H1 (cell line): ENCODE data around the gene SPRR4. TPM values are rescaled to one million over a fixed set of nuclear protein-coding genes. Genes with fewer than 3 reads are reported as not detected.

Experiments
- polyA plus RNA-seq, 7 experiments: library from polyadenylated mRNA; depleted of rRNA in 3 of 7; stranded (reverse) in 5 of 7; unstranded in 2 of 7; fragments of >200 nt in 5 of 7; fragments of 200-250 nt in 2 of 7; gene quantifications; 1 replicate in 5 of 7; 2 replicates in 1 of 7; 4 replicates in 1 of 7; pipeline versions ENCODE4 v1.2.1 to v1.2.3, GENCODE V29; 2011 to 2013; ENCODE audit warnings: missing spikeins in 2 of 7, mixed read lengths in 2 of 7
- total RNA-seq: library from RNA; stranded (reverse); fragmentation: NEBNext Ultra II Directional; extraction: Animal tissue kit (Norgen Biotek cat#: 25700); gene quantifications from 2 replicates; pipeline ENCODE4 v1.2.1, GENCODE V29; 2021
- TF ChIP-seq, protein P1 (sequence below): fragments of 300-600 bp; sonication (generic); IDR thresholded peaks from 2 replicates; pipeline ENCODE4 v1.7.1; 2012; ENCODE audit warnings: low read length, moderate library complexity, mild to moderate bottlenecking, inconsistent platforms; ENCODE audit not compliant: insufficient replicate concordance
- TF ChIP-seq, protein P2 (sequence below): IDR thresholded peaks from 2 replicates; pipeline ENCODE4 v1.6.1; 2012; ENCODE audit warnings: inconsistent platforms

SPRR4 gene
- total and polyA plus RNA-seq, 2 of the 8 experiments (the other 6 are each of a cell fraction or from before 2014, with no cell fraction given) = not detected

DNA sequence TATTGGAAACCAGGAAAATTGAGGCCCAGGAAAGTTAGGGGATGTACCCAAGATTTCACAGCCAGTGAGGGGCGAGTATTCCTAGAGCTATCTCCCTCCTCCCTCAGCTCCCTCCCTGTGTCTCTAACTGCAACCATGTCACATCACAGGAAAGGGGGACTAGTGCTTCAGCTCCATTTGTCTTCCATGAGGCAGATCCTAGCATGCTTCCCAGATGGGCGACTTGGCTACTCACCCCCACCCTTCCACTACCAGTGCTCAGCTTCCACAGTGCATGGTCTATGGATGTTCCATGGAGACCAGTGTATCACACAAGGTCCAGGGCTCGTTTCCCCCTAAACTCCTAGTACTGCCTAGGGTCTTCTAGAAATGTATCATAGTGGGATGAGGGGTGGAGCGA, 4.6 kb upstream of the SPRR4 start (continued):
- TF ChIP-seq, protein P1, sequence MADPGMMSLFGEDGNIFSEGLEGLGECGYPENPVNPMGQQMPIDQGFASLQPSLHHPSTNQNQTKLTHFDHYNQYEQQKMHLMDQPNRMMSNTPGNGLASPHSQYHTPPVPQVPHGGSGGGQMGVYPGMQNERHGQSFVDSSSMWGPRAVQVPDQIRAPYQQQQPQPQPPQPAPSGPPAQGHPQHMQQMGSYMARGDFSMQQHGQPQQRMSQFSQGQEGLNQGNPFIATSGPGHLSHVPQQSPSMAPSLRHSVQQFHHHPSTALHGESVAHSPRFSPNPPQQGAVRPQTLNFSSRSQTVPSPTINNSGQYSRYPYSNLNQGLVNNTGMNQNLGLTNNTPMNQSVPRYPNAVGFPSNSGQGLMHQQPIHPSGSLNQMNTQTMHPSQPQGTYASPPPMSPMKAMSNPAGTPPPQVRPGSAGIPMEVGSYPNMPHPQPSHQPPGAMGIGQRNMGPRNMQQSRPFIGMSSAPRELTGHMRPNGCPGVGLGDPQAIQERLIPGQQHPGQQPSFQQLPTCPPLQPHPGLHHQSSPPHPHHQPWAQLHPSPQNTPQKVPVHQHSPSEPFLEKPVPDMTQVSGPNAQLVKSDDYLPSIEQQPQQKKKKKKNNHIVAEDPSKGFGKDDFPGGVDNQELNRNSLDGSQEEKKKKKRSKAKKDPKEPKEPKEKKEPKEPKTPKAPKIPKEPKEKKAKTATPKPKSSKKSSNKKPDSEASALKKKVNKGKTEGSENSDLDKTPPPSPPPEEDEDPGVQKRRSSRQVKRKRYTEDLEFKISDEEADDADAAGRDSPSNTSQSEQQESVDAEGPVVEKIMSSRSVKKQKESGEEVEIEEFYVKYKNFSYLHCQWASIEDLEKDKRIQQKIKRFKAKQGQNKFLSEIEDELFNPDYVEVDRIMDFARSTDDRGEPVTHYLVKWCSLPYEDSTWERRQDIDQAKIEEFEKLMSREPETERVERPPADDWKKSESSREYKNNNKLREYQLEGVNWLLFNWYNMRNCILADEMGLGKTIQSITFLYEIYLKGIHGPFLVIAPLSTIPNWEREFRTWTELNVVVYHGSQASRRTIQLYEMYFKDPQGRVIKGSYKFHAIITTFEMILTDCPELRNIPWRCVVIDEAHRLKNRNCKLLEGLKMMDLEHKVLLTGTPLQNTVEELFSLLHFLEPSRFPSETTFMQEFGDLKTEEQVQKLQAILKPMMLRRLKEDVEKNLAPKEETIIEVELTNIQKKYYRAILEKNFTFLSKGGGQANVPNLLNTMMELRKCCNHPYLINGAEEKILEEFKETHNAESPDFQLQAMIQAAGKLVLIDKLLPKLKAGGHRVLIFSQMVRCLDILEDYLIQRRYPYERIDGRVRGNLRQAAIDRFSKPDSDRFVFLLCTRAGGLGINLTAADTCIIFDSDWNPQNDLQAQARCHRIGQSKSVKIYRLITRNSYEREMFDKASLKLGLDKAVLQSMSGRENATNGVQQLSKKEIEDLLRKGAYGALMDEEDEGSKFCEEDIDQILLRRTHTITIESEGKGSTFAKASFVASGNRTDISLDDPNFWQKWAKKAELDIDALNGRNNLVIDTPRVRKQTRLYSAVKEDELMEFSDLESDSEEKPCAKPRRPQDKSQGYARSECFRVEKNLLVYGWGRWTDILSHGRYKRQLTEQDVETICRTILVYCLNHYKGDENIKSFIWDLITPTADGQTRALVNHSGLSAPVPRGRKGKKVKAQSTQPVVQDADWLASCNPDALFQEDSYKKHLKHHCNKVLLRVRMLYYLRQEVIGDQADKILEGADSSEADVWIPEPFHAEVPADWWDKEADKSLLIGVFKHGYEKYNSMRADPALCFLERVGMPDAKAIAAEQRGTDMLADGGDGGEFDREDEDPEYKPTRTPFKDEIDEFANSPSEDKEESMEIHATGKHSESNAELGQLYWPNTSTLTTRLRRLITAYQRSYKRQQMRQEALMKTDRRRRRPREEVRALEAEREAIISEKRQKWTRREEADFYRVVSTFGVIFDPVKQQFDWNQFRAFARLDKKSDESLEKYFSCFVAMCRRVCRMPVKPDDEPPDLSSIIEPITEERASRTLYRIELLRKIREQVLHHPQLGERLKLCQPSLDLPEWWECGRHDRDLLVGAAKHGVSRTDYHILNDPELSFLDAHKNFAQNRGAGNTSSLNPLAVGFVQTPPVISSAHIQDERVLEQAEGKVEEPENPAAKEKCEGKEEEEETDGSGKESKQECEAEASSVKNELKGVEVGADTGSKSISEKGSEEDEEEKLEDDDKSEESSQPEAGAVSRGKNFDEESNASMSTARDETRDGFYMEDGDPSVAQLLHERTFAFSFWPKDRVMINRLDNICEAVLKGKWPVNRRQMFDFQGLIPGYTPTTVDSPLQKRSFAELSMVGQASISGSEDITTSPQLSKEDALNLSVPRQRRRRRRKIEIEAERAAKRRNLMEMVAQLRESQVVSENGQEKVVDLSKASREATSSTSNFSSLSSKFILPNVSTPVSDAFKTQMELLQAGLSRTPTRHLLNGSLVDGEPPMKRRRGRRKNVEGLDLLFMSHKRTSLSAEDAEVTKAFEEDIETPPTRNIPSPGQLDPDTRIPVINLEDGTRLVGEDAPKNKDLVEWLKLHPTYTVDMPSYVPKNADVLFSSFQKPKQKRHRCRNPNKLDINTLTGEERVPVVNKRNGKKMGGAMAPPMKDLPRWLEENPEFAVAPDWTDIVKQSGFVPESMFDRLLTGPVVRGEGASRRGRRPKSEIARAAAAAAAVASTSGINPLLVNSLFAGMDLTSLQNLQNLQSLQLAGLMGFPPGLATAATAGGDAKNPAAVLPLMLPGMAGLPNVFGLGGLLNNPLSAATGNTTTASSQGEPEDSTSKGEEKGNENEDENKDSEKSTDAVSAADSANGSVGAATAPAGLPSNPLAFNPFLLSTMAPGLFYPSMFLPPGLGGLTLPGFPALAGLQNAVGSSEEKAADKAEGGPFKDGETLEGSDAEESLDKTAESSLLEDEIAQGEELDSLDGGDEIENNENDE = no peak
- TF ChIP-seq, protein P2, sequence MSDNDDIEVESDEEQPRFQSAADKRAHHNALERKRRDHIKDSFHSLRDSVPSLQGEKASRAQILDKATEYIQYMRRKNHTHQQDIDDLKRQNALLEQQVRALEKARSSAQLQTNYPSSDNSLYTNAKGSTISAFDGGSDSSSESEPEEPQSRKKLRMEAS = no peak
